AG20443 (cell line): ENCODE measurements around the gene TMA7.
"Not testable (repeated sequence)": the region's sequence is repeated elsewhere in the genome, so short reads cannot be mapped to it uniquely, and the experiment has no call there.

Source experiments
- DNase-seq: peaks from one replicate; pipeline ENCODE4 v3.0.0; 2012; ENCODE audit warnings: low spot score, mixed read lengths

The TMA7 gene

DNA sequence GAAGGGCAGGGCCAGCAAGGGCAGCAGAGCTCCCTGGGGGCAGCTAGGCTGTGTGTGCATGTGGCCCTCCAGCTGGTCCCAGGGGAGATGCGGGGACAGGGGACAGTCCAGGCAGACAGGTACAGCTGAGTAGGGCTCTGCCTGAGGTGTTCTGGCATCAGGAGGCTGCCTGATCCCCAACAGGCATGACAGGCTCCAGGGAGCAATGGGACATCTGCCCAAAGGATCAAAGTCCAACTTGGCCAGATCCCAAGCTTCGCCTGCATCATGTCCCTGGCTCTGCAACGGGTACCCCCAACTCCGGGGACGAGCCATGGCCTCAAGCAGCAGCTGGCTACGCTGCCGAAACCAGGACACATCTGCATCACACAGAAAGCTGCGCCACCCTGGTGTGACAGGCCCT lies 28.3 kb downstream of the TMA7 start:
- DNase-seq = no peak

DNA sequence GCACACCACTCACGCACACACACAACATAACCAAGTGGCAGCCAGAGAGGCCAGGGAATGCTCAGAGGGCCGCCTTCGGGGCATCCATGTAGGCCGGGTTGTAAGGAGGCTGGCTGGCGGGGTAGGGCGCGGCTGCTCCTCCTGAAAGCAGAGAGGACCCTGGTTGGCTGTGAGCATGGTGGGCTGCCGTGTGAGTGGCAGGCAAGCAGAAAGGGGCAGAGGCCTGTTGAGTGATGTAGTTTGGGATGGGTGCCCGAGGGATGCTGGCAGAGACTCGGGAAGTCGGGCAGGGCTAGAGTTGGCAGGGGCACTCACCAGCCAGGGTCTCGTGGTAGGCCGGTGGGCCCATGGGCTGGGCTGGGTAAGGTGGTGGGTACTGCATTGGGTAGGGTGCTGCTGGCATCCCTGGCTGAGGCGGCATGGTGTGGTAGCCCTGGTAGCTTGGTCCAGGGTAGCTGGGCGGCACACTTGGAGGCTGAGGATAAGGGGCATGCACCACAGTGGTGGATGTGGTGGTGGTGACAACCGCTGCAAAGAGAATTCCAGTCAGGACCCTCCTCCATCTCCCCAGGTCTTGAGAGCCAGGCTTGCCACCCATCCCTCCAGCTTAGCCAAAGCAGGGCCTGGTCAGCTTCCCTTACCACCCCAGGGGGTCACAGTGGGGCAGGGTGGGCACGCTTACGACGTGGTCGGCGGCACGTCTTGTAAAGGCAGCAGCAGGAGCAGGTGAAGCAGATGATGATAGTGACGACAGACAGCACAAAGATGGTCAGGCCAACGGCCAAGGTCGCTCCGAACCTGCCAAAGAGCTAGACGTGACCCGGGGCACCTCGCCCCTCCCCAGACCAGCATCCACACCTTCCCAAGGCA lies 29.2 kb downstream of the TMA7 start:
- no peak for DNase-seq

DNA sequence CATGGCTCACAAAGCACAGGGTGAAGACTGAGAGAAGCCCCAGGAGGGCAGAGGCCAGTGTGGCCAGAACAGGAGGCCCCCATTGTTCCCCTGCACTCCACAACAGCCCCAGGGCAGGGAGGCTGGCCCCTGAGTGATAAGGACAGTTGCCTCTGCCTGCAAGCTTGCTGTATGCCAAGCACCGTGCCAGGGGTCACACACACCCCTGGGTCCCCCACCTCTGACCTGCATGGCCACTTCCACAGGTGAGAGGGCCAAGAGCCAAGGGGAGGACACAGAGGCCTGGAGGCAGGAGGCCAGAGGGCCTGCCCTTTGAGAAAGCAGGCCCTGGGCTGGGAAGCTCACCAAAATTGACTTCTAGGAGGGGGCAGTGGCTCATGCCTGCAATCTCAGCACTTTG lies 30.2 kb downstream of the TMA7 start:
- no peak for DNase-seq

DNA sequence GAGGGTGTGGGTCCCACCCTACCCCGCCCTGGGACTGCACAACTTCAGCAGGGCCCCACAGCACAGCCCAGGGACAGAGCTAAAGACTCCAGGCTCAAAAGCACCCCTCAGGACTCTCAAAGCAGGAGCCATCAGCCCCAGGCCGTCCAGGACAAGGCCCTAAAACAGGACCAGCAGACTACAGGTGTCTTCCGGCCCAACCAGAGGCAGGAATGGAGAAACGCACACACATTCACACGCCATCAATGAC lies 32.5 kb downstream of the TMA7 start:
- no peak for DNase-seq

DNA sequence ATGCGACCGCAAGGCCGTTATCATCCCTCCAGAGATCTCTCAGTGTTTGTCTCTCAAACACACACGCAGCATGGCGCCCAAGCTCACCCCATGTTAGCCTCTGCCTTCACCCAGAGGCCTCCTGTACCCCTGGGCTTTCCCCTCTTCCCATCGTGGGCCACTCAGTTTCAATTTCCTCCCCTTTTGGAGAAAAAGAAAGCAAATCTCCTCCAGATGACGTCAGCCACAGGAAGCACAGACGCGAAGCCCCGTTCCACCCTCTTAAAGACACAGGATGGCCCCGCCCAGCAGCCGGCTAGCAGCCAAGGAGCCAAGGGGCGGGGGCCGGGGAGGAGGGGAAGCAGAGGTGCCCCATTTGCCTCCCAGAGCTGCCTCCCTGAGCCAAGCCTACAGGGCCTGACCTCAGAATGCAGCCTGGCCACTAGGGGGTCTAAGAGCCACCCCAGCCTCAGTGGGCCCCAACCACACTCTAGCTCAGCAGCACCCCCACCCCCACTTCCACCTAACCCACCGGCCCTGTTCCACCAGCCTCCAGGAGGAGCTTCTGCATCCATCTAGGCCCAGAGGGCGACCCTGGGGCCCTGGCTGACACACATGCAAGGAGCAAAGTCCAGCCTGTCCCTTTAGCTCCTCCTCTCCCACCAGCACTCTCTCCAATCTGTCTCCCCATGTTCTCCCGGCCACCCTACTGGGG lies 33.0 kb downstream of the TMA7 start:
- peak; percentile 95 for DNase-seq

DNA sequence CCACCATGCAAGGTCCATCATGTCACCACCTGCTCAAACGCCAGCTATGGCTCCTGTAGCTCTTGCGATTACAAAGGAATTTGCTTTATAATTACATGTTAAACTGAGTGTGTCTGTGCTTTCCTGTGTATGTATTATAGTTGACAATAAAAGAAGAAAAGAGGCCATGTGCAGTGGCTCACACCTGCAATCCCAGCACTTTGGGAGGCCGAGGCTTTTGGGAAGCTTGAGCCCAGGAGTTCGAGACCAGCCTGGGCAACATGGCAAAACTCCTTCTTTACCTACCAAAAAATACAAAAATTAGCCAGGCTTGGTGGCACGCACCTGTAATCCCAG lies 33.5 kb downstream of the TMA7 start:
- DNase-seq = no peak

DNA sequence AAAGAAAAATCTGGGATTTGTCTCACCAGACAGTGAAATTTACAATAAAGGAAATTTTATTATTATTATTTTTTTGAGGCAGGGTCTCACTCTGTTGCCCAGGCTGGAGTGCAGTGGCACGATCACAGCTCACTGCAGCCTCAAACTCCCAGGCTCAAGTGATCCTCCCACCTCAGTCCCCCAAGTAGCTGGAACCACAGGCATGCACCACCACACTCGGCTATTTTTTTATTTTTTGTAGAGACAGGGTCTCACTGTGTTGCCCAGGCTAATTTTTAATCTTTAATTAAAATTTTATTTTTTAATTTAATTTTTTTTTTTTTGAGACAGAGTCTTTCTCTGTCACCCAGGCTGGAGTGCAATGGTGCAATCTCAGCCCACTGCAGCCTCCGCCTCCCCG lies 34.0 kb downstream of the TMA7 start:
- not testable (repeated sequence) for DNase-seq

DNA sequence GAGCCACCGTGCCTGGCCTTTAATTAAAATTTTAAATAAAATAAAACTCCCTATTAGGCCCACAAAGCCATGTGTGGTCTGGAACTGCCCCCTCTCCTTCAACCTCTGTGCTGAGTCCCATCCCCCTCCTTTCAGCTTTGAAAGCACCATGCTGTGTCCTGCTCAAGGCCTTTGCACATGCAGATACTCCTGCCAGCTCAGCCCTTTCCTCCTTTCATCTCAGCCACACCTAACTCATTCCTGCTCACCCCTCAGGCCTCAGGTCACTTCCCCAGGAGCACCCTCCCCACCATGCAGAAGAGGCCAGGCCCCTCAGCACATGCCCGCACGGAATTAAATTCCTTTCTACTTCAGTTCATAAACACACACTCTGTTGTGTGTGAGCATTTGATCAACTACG lies 34.6 kb downstream of the TMA7 start:
- DNase-seq = no peak

DNA sequence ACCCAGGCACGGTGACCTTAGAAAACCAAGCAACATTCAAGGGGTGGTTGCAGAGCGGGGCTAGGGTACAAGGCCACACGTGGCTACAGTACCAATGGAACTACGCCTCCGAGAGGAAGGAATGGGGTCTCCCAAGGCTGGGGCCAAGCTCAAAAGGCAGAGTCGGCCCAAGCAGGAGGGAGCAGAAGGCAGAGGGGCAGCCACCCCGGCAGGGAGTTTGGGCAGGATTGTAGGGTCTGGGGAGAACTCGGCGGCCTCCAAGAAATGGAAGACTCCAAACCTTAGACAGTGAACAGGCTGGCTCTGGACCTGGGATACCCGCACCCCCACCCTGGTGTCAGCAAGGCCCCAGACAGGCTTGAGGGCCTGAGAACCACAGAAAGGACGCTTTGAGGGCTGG lies 35.1 kb downstream of the TMA7 start:
- DNase-seq = no peak

DNA sequence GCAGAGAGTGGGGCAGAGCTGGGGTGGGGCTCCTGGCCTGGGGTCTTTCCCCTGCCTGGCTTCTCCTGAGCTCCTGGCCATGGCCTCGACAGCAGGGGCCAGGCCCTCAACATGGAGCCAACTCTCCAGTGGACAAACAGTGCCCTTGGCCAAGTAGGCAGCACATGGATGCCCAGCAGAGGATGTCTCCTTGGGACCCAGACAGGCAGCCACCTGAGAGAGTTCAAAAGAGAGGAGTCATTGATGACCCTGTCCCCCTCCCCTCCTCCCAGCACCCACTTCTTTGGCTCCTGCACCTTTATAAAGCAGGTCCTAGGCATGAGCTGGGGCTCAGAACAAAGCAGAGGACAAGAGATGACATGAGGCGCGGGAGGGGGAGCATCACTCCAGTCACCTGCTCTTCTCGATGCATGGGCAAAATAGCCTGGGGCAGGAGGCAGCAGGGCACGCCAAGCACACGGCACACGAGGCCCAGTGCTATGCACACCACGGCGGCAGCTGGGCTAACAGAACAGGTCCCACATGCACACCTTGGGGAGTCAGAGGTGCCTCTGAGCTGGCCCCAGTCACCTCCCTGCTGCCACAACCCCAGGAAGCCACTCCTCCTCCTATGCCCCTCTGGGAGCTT lies 36.5 kb downstream of the TMA7 start:
- DNase-seq = no peak

DNA sequence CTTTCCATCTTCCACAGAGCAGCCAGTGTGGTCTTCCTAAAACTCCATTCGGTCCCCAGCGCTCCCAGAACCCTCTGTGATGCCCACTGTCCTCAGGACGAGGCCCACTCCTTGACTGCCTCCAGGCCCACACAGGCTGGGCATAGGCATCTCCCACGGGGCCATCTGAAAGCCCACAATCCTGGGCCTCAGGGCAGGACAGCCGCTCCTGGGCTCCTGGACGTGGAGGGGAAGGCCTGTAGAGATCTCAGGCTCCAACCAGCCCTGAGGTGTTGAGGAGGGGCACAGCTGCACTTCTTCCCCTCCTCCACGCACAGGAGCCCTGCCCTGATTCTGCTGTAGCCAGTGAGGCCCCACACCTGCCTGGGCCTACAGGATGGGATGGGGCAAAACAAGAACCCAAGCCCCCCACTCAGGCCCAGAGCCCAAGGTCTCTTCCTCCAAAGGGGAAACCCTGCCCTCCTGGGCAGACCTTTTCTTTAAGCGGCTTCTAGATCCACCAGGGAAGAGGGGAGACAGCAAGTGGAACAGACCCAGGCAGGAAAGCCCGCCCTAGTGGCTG lies 38.0 kb downstream of the TMA7 start:
- peak; percentile 3 for DNase-seq

DNA sequence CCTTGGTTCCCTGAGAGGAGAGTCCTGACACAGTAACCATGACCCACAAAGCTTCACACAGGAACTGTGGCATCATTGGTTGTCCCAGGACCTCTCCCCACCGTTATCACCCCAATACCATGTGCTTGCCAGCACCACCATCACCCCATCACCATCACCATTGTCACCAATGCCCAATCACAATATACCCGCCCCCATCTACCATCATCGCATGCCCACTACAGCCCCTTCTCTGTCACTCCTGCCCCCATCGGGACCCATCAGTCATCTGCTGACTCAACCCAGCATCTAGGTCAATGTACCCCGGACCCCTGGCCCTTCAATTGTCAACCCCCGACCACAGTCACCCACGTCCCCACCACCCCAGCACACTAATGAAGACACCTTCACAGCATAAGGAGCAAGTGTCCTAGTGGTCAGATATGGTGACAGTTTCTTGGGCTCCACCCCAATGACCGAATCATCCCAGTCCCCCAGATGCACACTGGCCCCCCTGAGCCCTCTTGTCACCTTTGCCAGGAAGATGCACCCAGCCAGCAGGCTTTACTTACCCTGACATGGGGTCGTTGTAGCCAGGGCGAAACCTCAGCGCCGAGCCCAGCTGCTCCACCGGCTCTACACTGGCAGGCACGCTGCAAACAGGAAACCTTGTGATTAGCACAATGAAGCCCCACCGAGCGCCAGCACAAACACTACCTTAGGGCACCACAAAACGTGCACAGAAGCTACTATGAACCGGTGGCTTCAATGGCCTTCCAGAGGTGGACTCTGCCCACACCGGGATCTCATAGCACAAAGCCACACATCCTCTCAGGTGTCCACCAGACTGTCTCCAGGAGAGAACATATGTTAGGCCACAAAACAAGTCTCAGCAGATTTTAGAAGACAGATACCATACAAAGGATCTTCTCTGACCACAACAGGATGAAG lies 38.8 kb downstream of the TMA7 start:
- peak; percentile 1 for DNase-seq

DNA sequence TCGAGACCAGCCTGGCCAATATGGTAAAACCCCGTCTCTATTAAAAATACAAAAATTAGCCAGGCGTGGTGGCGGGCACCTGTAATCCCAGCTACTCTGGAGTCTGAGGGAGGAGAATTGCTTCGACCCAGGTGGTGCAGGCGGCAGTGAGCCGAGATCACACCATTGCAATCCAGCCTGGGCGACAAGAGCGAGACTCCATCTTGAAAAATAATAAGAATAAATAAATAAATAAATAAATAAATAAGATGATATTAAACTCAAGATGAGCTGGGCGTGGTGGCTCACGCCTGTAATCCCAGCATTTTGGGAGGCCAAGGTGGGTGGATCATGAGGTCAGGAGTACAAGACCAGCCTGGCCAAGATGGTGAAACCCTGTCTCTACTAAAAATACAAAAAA lies 40.8 kb downstream of the TMA7 start:
- DNase-seq = not testable (repeated sequence)

DNA sequence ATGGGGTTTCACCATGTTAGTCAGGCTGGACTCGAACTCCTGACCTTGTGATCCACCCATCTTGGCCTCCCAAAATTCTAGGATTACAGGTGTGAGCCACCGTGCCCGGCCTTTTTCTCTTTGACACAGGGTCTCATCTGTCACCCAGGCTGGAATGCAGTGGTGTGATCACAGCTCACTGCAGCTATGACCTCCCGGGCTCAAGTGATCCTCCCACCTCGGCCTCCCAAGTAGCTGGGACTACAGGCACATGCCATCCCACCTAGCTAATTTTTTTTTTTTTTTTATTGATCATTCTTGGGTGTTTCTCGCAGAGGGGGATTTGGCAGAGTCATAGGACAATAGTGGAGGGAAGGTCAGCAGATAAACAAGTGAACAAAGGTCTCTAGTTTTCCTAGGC lies 42.8 kb downstream of the TMA7 start:
- not testable (repeated sequence) for DNase-seq

DNA sequence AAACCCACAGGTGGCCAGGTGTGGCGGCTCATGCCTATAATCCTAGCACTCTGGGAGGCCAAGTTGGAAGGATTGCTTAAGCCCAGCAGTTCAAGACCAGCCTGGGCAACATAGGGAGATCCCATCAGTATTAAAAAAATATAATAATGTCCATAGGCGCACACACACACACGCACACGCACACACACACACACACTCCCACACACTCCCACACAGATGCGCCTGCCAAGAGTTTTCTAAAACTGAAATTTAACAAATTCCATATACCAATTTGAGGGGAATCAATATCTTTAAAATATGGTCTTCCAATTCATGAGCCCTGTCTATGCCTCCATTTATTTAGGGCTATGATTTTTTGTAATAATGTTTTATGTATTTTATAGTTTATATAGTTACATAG lies 46.9 kb downstream of the TMA7 start:
- DNase-seq = no peak

DNA sequence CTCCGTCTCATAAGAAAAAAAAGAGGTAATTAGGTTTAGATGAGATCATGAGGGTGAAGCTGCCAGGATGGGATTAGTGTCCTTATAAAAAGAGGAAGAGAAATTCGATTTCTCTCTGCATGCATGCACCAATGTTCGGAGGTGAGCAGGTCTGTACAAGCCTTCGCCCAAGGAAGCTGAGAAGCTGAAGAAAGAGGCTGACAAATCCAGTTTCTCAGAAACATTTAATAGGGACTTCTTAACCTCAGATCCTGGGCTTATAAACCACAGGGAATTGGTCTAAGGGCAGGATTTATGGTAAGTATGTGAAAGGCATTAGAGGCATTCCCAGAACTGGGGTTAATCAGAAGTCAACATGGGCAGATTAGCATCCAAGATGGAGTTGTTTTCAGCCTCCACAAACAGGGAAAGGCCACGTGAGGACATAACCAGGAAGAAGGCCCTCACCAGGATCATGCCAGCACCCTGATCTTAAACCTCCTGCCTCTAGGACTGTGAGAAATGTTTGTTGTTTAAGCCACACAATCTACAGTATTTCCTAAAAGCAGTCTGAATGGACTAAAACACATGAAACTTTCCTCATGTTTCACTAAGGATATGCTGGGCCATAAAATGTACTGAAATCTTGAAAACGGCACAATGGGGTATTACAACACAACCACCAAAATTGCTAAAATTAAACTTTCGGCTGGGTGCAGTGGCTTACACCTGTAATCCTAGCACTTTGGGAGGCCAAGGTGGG lies 52.6 kb downstream of the TMA7 start:
- DNase-seq = no peak

DNA sequence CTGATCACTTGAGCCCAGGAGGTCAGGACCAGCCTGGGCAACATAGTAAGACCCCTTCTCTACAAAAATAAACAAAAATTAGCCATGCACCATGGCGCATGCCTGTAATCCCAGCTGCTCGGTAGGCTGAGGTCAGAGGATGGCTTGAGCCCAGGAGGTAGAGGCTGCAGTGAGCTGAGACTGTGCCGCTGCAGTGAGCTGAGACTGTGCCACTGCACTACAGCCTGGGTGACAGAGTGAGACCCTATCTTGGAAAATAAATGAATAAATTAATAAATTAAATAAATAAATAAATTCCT lies 53.1 kb downstream of the TMA7 start:
- no peak for DNase-seq
